Measurements from ENCODE around the gene CARD19.

GRCh38 chr9:93118863-93119702 is 23.1 kb downstream of the CARD19 start:
- no peak for TF ChIP-seq EZH2phosphoT487 (IDR thresholded peaks at IDR 0.05; ENCODE audit: insufficient read depth, low read depth)
- no peak for TF ChIP-seq EZH2 (IDR thresholded peaks at IDR 0.05; ENCODE audit: insufficient read depth, poor library complexity, severe bottlenecking)
